GM23338 (cell line): ENCODE measurements around the gene NECTIN2.

Experiments
- EZH2phosphoT487 ChIP-seq: fragments of 200-600 bp; sonication (generic); IDR thresholded peaks from one replicate; pipeline ENCODE4 v1.8.1; 2018; ENCODE audit warnings: antibody characterized with exemption; ENCODE audit not compliant: unreplicated experiment
- TF ChIP-seq, protein P1 (sequence below), 2 experiments: fragments of 200-600 bp in 1 of 2; sonication (generic) in 1 of 2; conservative IDR thresholded peaks; 2 replicates each; pipeline versions ENCODE4 v1.5.1 to v1.6.1; 2016 to 2017; ENCODE audit warnings: antibody characterized with exemption in 2 of 2, low read depth in 2 of 2, mild to moderate bottlenecking in 2 of 2, moderate library complexity in 1 of 2

DNA sequence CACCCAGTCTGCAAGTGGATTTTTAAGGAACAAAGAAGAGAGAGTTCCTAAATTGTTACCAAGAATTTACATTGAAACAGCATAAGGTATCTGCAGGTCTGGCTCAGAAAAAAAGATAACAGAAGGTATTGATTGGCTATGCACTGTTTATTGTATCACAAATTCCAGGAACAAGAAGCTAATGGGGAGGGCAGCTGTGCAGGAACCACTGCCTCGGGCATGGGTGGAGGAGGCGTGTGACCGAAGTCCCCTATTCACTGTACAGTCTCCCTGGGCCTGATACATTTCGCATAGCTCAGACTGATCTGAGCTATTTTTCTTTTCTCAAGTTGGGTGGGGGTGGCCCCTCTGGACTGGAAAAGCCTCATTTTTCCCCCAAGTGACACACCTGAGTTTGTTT, 11.7 kb downstream of the NECTIN2 start:
- TF ChIP-seq, protein P1, sequence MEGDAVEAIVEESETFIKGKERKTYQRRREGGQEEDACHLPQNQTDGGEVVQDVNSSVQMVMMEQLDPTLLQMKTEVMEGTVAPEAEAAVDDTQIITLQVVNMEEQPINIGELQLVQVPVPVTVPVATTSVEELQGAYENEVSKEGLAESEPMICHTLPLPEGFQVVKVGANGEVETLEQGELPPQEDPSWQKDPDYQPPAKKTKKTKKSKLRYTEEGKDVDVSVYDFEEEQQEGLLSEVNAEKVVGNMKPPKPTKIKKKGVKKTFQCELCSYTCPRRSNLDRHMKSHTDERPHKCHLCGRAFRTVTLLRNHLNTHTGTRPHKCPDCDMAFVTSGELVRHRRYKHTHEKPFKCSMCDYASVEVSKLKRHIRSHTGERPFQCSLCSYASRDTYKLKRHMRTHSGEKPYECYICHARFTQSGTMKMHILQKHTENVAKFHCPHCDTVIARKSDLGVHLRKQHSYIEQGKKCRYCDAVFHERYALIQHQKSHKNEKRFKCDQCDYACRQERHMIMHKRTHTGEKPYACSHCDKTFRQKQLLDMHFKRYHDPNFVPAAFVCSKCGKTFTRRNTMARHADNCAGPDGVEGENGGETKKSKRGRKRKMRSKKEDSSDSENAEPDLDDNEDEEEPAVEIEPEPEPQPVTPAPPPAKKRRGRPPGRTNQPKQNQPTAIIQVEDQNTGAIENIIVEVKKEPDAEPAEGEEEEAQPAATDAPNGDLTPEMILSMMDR (conservative IDR thresholded peaks at IDR 0.05; ENCODE audit: low read depth in 2 of 2), result no peak
- no peak for TF ChIP-seq EZH2phosphoT487
